ENCODE measurements around the gene MACROD2. TPM values are rescaled to one million over a fixed set of nuclear protein-coding genes. Genes with fewer than 3 reads are reported as not detected.

Gene MACROD2
- polyA plus RNA-seq, 1 donor (not counting 4 experiments of a cell fraction or from before 2014, with no cell fraction given) = 0.71 TPM

- H3K4me3 ChIP-seq (ENCODE audit: control insufficient read depth in 2 of 3, extremely low read depth in 1 of 3, insufficient read depth in 2 of 3, low read depth in 1 of 3, low read length in 3 of 3) = no peak overlapping the region
- TF ChIP-seq EZH2 (IDR thresholded peaks at IDR 0.05; ENCODE audit: low read length) (no peak), CTCF (optimal IDR thresholded peaks at IDR 0.05 in 1 of 3, IDR thresholded peaks at IDR 0.05 in 1 of 3, conservative IDR thresholded peaks at IDR 0.05 in 1 of 3; ENCODE audit: extremely low read depth in 1 of 3, insufficient read depth in 2 of 3, low read length in 3 of 3) (no peak)
- FAIRE-seq = no peak
- H3K9ac ChIP-seq (ENCODE audit: control insufficient read depth, extremely low read depth, insufficient read depth, low read length) = no peak overlapping the region
- H4K20me1 ChIP-seq (ENCODE audit: control insufficient read depth, extremely low read depth, insufficient read depth, low read length) = no peaks in the 10 kb centered on the region
- no peaks in the 10 kb centered on the region for H3K9me3 ChIP-seq (ENCODE audit: control insufficient read depth, low read depth, low read length)
- dilution Hi-C loops (cut with MboI; ENCODE audit: extremely low pct_ligation_motif_present, low sequenced_read_pairs) = no loop called here
- H3K79me2 ChIP-seq (ENCODE audit: control insufficient read depth, insufficient read depth, low read length) = no peaks in the 10 kb centered on the region
- H3K4me1 ChIP-seq (ENCODE audit: control insufficient read depth, extremely low read depth, insufficient read depth, low read length) = peaks cover 2% of the 10 kb centered on the region
- H3K27me3 ChIP-seq (ENCODE audit: control insufficient read depth, extremely low read depth, insufficient read depth, low read length) = no peaks in the 10 kb centered on the region
- H2AFZ ChIP-seq (ENCODE audit: control insufficient read depth, low read length) = no peak overlapping the region
- no peaks in the 10 kb centered on the region for H3K36me3 ChIP-seq (ENCODE audit: control insufficient read depth in 2 of 2, extremely low read depth in 1 of 2, insufficient read depth in 2 of 2, low read length in 2 of 2)
- no peaks in the 10 kb centered on the region for H3K9me1 ChIP-seq (ENCODE audit: control insufficient read depth, extremely low read depth, insufficient read depth, low read length)
- no peak overlapping the region for H3K27ac ChIP-seq (ENCODE audit: control insufficient read depth, insufficient read depth, low read length)
- no peak for DNase-seq (ENCODE audit: low read depth, low spot score)
- H3K4me2 ChIP-seq (ENCODE audit: control insufficient read depth, extremely low read depth, insufficient read depth, low read depth, low read length) = no peak overlapping the region
Measured at GRCh38 chr20:14932040-14932439, 936.7 kb downstream of the MACROD2 start.

DNA sequence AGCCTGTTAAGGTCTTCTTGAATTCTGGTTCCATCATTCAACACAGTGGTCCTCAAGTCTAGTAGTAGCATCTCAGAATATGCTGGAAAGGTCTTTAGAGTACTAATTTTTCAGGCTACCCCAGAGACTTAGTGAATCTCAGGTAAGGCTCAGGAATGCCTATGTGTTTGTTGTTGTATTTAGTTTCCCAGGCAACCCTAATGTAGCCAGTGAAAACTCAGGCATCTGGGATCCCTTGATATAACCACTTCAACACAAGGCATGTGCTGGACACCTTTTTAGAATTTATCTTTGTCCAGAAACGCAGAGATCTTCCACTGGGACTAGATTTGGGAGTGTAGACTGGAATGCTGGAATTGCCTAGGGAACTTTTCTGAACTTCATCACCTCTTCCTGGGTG lies 940.0 kb downstream of the MACROD2 start:
- Histone ChIP-seq H3K4me3 (ENCODE audit: control insufficient read depth in 2 of 3, extremely low read depth in 1 of 3, insufficient read depth in 2 of 3, low read depth in 1 of 3, low read length in 3 of 3) (no peak overlapping the region), H3K27me3 (ENCODE audit: control insufficient read depth, extremely low read depth, insufficient read depth, low read length) (no peaks in the 10 kb centered on the region), H3K4me2 (ENCODE audit: control insufficient read depth, extremely low read depth, insufficient read depth, low read depth, low read length) (no peak overlapping the region), H3K79me2 (ENCODE audit: control insufficient read depth, insufficient read depth, low read length) (no peaks in the 10 kb centered on the region), H2AFZ (ENCODE audit: control insufficient read depth, low read length) (no peak overlapping the region), H3K27ac (ENCODE audit: control insufficient read depth, insufficient read depth, low read length) (no peak overlapping the region), H3K9me3 (ENCODE audit: control insufficient read depth, low read depth, low read length) (peaks cover 2% of the 10 kb centered on the region), H3K4me1 (ENCODE audit: control insufficient read depth, extremely low read depth, insufficient read depth, low read length) (no peaks in the 10 kb centered on the region), H3K9me1 (ENCODE audit: control insufficient read depth, extremely low read depth, insufficient read depth, low read length) (no peaks in the 10 kb centered on the region), H4K20me1 (ENCODE audit: control insufficient read depth, extremely low read depth, insufficient read depth, low read length) (no peaks in the 10 kb centered on the region), H3K36me3 (ENCODE audit: control insufficient read depth in 2 of 2, extremely low read depth in 1 of 2, insufficient read depth in 2 of 2, low read length in 2 of 2) (no peaks in the 10 kb centered on the region), H3K9ac (ENCODE audit: control insufficient read depth, extremely low read depth, insufficient read depth, low read length) (no peak overlapping the region)
- TF ChIP-seq CTCF (optimal IDR thresholded peaks at IDR 0.05 in 1 of 3, IDR thresholded peaks at IDR 0.05 in 1 of 3, conservative IDR thresholded peaks at IDR 0.05 in 1 of 3; ENCODE audit: extremely low read depth in 1 of 3, insufficient read depth in 2 of 3, low read length in 3 of 3) (no peak), EZH2 (IDR thresholded peaks at IDR 0.05; ENCODE audit: low read length) (no peak)
- DNase-seq (ENCODE audit: low read depth, low spot score) (no peak), FAIRE-seq (peak; percentile 26)
- dilution Hi-C loops (cut with MboI; ENCODE audit: extremely low pct_ligation_motif_present, low sequenced_read_pairs) = no loop called here
